ENCODE measurements around the gene PMVK.

The PMVK gene

DNA sequence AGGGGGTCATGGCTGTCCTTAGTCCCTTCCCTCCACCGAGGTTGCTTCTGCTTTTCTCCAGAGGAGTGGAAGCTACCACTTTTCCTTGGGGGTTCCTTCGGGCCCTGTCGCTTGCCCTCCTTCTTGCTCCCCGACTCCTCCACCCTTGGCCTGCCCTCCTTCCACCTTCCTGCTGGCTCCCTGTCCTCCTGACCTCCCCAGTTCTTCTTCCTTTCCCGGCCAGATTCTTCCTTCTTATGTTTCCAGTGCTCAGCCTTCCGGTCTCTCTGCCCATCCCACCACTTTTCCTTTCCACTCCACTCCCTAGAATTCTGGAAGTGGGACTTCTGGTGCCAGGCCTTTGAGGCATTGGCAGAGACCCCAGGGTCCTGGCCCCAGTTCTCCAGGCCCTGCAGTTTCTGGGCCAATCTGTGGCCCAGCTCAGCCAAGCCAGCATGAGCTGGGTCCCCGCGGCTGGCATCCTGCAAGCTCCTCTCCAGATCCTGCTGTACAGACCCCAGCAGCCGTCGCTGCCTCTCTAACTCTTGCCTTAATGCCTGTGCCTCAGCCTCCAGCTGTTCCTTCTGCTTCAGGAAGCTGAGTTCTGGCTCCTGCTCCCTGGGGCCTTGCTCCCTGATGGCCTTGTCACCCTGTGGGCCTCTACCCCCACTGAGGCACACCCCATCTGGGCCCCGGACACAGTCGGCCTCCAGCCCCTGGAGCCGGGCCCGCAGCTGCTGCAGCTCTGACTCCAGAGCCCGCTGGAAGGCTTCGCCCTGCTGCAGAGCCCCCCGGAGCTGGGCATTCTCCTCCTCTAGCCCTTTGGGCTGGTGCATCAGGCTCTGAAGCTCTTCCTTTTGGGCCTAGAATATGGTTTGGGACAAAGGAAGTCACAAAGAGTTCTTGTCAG is 9.7 kb upstream of the PMVK start:
- DNase-seq: peak; percentile 44

DNA sequence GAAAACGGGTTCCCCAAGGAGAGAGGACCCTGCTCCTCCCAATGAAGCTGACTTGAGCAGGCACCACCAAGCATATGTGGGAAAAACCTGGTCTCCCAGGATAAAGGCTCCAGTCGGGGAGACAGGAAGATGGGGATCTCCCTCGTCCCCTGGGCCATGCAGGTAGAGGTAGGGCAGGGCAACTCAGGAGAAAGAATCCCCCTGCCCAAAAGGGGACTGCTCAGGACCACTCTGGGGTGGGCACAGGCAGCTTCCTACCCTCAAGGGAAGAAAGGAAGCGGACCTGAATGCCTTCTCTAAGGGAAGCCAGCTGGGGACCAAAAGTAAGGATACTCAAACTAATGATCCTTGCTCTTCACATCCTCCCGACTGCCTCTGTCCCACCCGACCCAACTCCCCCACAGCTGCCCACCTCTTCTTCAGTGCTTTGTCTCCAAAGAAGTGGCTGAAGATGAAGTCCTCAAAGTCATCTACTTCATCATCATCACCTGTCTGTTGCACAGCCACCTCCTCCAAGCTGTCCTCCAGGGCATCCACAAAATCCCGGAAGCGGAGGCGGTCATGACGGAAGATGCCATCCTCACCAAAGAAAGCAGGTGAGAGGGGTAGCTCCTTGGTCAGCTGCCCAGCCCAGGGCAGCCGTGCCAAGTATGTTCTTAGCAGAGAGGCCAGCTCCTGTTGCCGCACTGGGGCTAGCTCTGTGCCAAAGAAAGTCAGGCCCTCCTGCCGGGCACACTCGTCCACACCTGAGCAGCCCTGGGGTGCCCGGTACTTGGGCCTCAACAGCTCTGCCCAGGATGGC is 8.8 kb upstream of the PMVK start:
- DNase-seq: no peak

DNA sequence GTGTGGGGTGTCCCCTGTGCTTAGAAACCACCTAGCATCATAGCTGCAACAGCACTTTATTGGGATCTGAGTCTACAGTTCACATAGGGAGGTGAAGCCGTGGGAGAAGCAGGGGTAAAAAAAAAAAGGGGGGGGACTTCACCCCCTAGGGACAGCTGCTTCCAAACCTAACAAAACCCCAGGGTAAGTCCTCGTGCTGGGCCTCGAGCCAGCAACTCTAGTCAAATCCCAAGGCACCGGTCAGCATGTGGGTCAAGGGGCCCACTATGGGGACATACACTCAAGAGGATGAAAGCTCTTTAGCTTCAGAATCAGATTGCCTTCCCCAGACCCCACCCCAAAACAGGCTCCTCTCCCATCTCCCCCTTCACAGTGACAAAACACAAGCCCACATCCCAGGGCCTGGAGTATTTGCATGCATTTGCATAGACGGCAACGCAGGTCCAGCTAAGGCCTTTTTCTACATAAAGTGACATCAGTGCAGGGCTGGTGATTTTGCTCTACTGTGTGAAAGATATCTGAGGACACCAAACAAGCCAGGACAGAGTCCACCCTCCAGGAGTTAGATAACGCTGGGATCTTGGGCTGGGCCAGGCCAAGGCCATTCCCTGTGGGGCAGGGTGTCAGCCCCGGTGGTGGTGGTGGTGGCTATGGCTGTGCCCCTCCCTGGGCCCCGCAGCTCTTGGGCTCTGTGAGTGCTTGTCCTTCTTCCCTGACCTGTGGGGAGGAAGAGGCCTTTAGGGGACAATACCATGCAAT is 8.1 kb upstream of the PMVK start:
- DNase-seq: no peak

DNA sequence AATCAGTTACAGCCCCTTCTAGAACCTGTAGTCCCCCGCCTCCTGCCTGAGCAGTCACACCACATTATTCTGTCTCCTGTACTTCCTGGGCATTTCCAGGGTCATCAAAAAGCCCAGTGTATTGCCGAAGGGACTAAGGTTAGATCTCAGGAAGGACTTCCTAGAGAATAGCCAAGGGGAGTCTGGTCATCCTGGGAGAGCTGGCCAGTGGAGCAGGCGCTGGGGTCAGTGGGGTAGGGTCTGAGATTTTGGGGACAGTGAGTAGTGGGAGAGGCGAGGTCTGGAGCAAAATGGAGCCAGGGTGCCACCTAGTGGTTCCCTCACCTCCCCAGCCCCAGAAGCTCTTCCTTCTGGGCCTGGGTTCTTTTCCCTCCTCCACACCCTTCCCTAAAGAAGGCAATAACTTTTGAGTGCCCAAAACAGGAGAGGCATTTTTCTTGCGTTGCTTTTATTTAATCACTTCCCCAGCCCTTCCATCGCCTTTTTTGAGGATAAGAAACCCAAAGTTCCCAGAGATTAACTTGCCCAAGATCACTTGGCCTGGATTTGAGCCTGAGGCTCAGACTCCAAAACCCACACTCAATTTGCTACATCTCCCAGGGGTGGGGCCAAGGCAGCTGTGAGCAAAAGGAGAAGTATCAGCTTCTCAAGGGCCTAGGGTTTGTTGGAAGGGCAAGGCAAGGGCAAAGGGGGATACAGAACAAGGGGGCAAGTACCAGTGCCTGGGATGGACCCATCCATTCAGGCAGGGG is 7.3 kb upstream of the PMVK start:
- peak; percentile 29 for DNase-seq

DNA sequence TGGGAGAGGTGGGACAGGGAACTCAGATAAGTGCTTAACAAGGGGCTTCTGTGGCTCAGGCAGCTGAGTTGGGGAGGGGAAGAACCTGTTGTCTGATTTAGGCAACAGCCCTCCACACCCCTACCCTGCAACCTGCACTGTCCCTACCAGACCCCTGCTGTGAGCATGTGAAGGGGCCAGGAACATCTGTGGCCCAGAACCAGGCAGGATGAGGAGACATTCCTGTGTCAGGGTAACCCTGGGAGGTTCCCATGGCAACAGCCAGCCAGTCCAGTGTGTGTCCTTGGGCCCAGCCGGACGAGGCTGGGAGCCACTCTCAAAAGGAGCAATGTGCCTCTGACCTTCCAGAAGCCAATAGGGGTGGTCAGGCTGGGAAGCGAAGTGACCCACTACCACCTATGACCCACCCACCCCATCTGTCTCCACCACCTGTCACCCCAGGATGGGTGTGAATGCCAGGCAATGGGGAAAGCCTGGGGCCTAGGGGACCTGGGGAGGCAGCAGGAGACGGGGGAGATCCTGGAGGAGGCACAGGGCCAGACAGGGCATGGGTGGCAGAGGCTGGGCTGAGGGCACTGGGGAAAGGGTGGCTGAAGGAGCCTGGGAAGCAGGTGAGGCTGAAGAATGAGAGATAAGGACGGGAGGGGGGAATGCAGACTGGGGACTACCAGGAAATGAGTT is 5.0 kb upstream of the PMVK start:
- peak; percentile 36 for DNase-seq

DNA sequence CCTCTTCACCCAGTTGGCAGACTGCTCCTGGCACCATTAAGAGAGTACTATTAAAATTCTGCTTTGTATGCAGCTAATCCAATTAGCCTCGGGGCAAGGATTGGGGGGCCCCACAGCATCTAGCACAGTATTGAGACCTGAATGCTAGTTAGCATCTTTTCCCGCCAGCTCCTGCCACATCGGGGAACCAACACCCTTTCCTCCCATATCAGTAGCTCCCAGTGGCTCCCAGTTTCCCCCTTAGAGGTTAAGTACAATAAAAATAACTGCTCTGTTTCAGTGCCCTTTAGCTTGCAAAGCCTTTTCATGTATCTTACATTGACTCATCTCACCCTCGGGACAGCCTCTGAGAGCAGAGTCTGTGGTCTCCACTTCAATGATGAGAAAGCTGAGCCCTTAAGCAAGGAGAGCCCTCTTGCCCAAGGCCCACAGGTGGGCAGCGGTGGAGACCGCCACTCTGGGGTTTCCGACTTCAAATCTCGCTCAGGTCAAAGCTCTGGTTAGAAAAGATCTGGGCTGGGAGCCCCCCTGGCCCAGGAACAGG is 4.2 kb upstream of the PMVK start:
- DNase-seq: no peak

DNA sequence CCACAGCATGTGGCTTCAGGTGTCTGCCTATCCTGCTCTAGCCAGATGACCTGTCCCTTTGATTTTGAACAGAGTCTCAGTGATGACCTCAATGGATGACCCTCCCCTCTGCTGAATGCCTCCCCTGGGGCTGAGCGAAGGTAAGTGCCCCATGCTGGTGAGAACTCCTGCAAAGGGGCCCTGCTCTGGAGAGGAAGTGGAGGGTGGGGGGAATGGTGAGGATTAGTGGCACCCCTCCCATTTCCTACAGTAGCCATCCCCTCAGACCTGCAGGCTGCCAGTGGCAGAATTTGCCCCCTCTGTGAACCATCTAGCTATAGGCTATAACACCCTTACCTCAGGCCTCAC is 3.7 kb upstream of the PMVK start:
- DNase-seq: no peak

DNA sequence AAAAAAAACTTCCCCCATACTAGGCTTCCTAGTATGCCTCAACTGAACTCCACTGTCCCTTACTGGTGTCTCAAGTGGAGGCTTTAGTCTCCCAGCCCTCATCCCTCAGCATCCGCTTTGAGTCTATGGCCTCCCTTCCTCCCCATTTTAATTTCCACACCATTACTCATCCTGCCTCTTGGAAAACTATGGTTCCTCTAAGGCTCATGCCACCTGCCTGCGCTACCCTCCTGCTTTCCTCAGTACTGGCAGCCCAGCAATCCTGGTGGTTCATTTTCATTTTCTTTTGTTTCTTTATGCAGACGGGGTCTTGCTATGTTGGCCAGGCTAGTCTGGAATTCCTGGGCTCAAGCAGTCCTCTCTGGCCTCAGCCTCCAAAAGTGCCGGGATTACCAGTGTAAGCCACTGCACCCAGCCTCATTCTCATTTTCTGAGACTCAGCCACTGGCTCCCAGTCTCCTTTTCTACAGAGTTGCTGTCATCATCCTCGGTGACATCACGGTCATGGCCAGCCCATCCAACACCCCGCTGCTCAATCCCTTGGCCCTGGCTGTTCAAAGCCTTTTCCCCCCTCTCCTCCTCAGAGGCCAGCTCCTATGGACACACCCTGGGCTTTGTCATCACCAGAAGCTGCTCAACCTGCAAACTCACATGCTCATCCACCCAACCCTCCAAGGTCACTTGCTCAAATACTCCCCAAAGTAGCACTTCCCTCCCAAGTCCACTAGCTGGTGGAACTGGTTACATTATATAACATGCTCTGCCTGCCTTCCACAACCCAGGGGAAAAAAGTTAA is 2.3 kb upstream of the PMVK start:
- DNase-seq: no peak

DNA sequence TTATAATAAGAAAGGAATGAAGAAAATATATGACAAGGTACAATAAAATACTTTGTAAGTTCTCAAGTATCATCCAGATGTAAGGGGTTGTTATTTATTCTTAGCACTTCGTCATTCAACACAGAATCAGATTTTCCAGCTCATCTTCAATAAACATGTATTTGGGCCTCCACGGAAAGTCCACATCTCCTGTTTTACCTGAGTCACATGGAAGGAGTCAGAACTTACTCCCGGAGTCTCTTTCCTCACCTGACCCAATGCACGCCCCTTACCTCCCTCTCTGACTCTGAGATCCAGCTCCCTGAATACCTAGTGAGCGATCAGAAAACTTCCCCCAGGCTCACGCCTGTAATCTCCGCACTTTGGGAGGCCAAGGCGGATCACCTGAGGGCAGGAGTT is 1.5 kb upstream of the PMVK start:
- DNase-seq: no peak

DNA sequence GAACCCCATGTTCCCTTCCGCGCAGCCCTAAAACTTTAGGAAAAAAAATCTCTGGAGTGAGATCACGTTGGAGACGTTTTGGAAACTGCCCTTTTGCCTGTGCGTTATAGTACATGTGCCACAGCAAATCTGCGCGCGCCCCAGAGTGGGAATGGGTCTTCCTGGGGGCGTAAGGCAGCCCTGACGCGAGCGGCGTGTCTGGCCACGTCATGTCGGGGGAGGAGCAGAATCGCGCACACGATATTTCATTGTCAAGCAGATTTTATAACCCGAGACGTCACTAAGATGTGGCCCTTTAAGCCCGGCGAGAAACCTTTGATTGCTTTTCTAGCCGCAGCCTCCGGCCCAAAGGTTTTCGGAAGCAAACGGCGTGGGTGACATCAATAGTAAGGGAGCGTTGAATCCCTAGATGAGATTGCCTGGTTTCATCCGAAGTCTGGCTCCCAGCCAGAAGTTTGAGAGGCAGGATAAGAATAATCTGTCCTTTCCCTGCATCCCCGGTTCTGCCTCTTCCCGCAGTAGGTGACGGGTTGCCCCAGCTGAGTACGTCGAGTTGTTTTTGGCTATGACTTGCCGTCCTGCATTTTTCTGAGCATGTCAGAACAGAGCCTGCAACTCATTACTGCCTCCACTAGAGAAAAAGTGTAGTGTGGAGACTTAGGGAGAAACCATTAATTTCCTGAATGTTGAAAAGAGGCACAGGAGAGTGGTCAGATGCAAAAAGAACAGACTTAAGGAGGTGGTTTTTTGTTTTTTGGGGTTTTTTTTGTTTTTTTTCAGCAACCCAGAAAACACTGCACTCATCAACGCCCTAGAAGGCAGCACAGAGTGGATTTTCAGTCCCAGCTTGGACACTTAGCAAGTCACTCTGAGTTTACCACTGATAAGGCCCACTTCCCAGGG is 817 bp upstream of the PMVK start:
- DNase-seq: peak; percentile 95

DNA sequence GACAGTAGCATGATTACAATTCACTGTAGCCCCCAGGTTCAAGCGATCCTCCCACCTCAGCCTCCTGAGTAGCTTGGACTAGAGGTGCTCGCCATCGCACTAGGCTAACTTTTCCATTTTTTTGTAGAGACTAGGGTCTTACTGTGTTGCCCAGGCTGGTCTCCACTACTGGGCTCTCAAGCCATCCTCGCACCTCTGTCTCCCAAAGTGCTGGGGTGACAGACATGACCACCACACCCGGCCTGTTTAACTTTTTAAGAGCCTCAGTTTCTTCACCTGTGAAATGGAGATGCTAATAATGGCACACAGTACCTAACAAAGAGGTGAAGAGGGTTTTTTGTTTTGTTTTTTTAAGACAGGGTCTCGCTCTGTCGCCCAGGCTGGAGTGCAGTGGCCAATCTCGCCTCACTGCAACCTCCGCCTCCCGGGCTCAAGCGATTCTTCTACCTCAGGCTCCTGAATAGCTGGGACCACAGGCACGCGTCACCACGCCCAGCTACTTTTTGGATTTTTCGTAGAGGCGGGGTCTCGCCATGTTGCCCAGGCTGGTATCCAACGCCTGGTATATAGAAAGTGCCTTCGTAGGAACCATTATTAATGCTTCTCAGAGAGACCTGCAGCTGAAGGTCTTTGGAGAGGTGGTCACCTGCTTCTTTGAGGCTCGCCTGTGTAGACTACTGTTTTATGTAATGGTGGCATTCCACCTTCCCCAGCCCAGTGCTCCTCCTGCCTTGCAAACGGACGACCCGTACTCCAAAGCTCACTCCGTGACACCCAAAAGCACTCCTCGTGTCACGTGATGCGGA is 567 bp downstream of the PMVK start:
- no peak for DNase-seq

DNA sequence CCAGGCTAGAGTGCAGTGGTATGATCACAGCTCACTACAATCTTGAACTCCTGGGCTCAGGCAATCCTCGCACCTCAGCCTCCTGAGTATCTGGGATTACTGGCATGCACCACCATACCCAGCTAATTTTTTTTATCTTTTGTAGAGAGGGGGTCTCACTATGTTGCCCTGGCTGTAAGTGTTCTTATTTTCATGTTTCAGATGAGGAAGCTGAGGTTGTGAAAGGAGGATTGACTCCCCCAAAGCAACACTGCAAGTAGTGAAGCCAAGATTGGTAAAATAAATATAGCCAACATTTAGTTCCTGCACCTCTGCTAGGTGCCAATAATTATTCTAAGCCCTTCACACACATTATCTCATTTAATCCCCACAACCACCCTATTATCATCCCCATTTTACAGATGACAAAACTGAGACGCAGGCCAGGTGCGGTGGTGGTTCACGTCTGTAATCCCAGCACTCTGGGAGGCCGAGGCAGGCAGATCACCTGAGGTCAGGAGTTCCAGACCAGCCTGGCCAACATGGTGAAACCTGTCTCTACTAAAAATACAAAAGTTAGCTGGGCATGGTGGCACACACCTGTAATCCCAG is 2.1 kb downstream of the PMVK start:
- DNase-seq: no peak

DNA sequence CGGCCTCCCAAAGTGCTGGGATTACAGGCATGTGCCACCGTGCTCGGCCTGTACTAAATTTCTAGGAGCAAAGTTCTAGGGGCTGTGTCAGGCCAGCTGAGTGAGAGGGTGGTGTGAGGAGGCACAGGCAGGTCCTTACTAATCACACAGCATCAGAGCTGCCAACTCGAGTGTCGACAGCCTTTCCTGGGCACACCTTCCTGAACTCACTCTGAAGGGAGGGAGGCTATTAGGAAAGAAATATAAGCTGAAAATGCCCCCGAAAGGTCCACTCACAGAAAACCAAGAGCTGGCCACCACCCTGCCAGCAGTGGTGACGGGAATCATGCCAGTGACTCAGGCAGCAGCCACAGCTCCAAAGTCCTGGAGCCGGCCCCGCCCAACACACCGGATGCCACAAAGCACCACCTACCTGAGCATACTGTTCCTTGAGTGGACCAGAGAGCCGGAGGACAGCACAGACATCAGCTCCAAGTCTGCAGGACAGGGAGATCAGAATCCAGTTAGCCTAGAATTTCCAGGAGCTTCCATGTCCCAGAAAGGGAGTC is 4.5 kb downstream of the PMVK start:
- DNase-seq: no peak

DNA sequence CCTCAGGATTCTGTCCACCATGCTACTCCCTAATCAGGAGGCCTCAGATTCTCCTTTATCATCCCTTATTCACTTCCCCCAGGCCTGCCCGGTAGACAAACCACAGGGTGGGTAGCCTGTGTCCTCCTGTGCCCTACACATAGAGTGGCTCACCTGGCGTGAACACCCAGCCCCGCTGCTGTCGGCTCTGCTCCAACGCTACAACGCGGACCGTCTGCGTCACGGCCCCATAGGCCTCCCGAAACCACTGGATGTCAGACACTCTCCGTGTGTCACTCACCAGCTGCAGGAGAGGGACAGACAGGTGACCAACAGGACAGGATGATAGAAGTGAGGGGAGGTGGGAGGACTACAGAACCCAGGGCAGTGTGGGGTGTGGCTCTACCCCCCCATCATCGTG is 10.3 kb downstream of the PMVK start:
- DNase-seq: no peak

DNA sequence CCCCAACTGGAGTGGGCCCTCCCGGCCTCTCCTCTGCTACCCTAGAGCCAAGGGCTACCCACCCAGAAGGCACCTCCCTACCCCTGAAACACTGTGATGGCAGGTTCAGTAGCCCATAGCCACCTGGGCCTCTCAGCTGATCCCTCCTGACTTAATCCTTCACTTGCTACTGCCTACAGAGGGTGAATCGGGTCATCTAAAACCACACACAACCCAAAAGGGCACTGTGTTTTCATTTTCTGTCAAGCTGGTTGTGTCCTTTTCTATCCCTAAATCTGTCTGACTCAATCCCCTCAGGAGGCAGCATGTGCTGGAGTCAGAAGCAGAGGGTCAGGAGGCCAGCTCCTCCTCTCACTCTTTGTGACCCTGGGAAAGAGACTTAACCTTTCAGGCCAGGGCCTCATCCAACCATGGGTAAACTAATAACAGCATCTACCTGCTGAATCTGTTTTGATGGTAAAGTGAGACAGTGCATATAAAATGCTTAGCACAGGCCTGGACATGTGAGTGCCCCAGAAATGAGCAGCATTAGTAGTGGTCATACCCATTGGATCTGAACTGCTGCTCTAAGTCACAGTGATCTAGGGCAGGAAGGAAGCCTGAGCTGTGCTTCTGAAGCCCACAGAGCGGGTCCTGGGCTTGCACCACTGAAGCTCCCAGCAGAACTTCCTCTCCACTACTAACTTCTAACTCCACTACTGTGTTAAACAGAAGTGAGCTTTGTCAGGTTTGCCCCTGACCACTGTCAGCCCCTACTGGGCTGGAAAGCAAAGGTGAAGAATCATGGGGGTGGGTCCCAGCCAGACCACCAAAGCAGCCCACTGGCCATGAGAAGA is 11.0 kb downstream of the PMVK start:
- DNase-seq: no peak

DNA sequence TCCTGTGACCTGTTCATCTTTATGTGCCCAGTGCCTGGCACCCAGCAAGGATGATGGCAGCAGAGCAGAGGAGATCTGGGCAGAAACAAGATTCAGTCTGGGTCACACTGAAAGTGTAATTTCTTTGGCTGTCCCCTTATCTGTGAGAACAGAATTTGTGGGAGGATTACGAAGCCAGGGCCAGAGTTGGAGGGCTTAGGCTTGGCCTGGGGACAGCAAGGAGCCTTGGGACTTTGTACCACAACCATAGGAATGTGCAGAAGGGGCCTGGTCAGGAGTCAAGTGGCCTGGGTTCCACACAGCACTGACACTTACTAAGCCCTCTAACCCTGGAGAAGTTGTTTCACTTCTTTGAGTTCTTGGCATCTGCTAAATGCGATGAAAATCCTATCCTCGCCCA is 12.8 kb downstream of the PMVK start:
- no peak for DNase-seq

DNA sequence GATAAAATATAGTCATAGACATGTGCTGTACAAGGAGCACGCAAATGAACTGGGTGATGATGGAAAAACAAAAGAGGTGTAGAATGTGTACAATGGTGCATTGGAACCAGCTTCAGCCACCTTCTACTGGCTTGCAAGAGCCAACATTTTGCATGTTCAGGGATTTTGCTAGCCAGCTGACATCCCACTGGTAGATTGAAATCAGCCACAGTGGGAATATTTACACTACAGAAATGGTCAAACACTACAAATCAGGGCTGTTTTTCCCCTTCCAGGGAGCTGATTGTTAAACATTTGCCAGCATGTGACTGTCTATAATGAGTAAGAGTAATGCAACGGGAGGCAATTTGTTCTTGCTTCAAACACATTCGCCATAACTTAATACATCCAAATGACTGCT is 23.2 kb downstream of the PMVK start:
- no peak for DNase-seq

Data from midbrain (tissue), 1 donor.